Measurements from ENCODE around the gene MDP1. TPM values are rescaled to one million over a fixed set of nuclear protein-coding genes. Genes with fewer than 3 reads are reported as not detected.
"Not testable (repeated sequence)": the region's sequence is repeated elsewhere in the genome, so short reads cannot be mapped to it uniquely, and the experiment has no call there.

The MDP1 gene
- total and polyA plus RNA-seq, 2 donors from 2014 or later = 22.8 to 55.4 TPM

- Histone ChIP-seq H3K9me3 (ENCODE audit: control insufficient read depth in 2 of 3, insufficient read depth in 1 of 3, low read length in 3 of 3) (no peaks in the 10 kb centered on the region), H3K9ac (ENCODE audit: low read length in 3 of 3) (no peak overlapping the region), H3K4me3 (ENCODE audit: low read length in 3 of 3) (no peak overlapping the region), H3K27me3 (ENCODE audit: control insufficient read depth, insufficient read depth, low read length) (no peaks in the 10 kb centered on the region), H3K27ac (ENCODE audit: low read depth in 2 of 2, low read length in 2 of 2) (no peak overlapping the region), H3K4me1 (ENCODE audit: control insufficient read depth in 2 of 3, insufficient read depth in 2 of 3, low read depth in 1 of 3, low read length in 3 of 3) (peaks cover 0 to 6% (median under 1%) of the 10 kb centered on the region in 3 donors), H3K36me3 (ENCODE audit: control insufficient read depth in 2 of 3, insufficient read depth in 3 of 3, low read length in 3 of 3) (peaks cover 0 to 2% (median 0%) of the 10 kb centered on the region in 3 donors)
- DNase-seq (no peak), FAIRE-seq (no peak)
- TF ChIP-seq CTCF (IDR thresholded peaks at IDR 0.05; ENCODE audit: borderline replicate concordance, extremely low read depth, insufficient read depth) = no peak
- intact Hi-C loops (cut with DNase I) = no loop called here
Measured at GRCh38 chr14:24219080-24219479, 3.2 kb upstream of the MDP1 start.

DNA sequence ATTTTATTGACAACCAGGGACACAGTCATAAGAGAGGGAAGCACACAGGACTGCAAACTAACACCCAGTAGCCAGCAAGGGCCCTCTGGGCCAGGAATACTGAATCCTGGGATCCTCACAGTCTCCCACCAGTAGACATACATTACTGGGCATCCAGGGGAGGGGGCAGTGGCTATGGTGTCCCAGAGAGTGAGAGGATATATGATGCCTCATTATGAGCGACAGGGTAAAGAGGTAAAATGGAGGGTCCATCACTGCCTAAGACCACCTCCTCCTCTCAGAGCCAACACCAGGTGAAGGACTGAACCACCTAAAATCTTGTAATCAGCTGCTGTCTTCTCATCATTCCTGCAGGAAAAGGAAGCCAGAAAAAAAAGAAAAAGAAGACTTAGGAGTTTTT lies 1.0 kb upstream of the MDP1 start:
- H3K27me3 ChIP-seq (ENCODE audit: control insufficient read depth, insufficient read depth, low read length); DNase-seq; H3K36me3 ChIP-seq (ENCODE audit: control insufficient read depth in 2 of 3, insufficient read depth in 3 of 3, low read length in 3 of 3); H3K9ac ChIP-seq (ENCODE audit: low read length in 3 of 3); H3K27ac ChIP-seq (ENCODE audit: low read depth in 2 of 2, low read length in 2 of 2); intact Hi-C loops (cut with DNase I); H3K9me3 ChIP-seq (ENCODE audit: control insufficient read depth in 2 of 3, insufficient read depth in 1 of 3, low read length in 3 of 3); H3K4me3 ChIP-seq (ENCODE audit: low read length in 3 of 3); FAIRE-seq: not testable (repeated sequence)
- peaks cover 3 to 11% (median 3%) of the 10 kb centered on the region in 3 donors for H3K4me1 ChIP-seq (ENCODE audit: control insufficient read depth in 2 of 3, insufficient read depth in 2 of 3, low read depth in 1 of 3, low read length in 3 of 3)

GRCh38 chr14:24216345-24216699 lies 456 bp upstream of the MDP1 start:
- H3K27ac ChIP-seq (ENCODE audit: low read depth in 2 of 2, low read length in 2 of 2) = no peak overlapping the region
- peaks cover 0 to 4% (median 2%) of the 10 kb centered on the region in 3 donors for H3K36me3 ChIP-seq (ENCODE audit: control insufficient read depth in 2 of 3, insufficient read depth in 3 of 3, low read length in 3 of 3)
- no peaks in the 10 kb centered on the region for H3K9me3 ChIP-seq (ENCODE audit: control insufficient read depth in 2 of 3, insufficient read depth in 1 of 3, low read length in 3 of 3)
- no peaks in the 10 kb centered on the region for H3K27me3 ChIP-seq (ENCODE audit: control insufficient read depth, insufficient read depth, low read length)
- H3K4me1 ChIP-seq (ENCODE audit: control insufficient read depth in 2 of 3, insufficient read depth in 2 of 3, low read depth in 1 of 3, low read length in 3 of 3) = peaks cover 3 to 11% (median 3%) of the 10 kb centered on the region in 3 donors
- H3K9ac ChIP-seq (ENCODE audit: low read length in 3 of 3) = no peak overlapping the region
- DNase-seq (no peak), FAIRE-seq (no peak)
- intact Hi-C loops (cut with DNase I) = no loop called here
- peak overlapping the region in 2 of 3 donors; percentile 98 to 99 for H3K4me3 ChIP-seq (ENCODE audit: low read length in 3 of 3)
- TF ChIP-seq CTCF (IDR thresholded peaks at IDR 0.05; ENCODE audit: borderline replicate concordance, extremely low read depth, insufficient read depth) = no peak

- peak overlapping the region; percentile 91 to 92 for H3K27ac ChIP-seq (ENCODE audit: low read depth in 2 of 2, low read length in 2 of 2)
- H3K9me3 ChIP-seq (ENCODE audit: control insufficient read depth in 2 of 3, insufficient read depth in 1 of 3, low read length in 3 of 3) = no peaks in the 10 kb centered on the region
- no peak for TF ChIP-seq CTCF (IDR thresholded peaks at IDR 0.05; ENCODE audit: borderline replicate concordance, extremely low read depth, insufficient read depth)
- intact Hi-C loops (cut with DNase I) = no loop called here
- peak overlapping the region in 1 of 3 donors; percentile 93 for H3K9ac ChIP-seq (ENCODE audit: low read length in 3 of 3)
- peaks cover 2 to 20% (median 12%) of the 10 kb centered on the region in 3 donors for H3K36me3 ChIP-seq (ENCODE audit: control insufficient read depth in 2 of 3, insufficient read depth in 3 of 3, low read length in 3 of 3)
- peaks cover 3 to 11% (median 3%) of the 10 kb centered on the region in 3 donors for H3K4me1 ChIP-seq (ENCODE audit: control insufficient read depth in 2 of 3, insufficient read depth in 2 of 3, low read depth in 1 of 3, low read length in 3 of 3)
- peak overlapping the region; percentile 67 to 83 (median 83) for H3K4me3 ChIP-seq (ENCODE audit: low read length in 3 of 3)
- FAIRE-seq = no peak
- no peak for DNase-seq
- H3K27me3 ChIP-seq (ENCODE audit: control insufficient read depth, insufficient read depth, low read length) = no peaks in the 10 kb centered on the region
Measured at GRCh38 chr14:24213866-24214662, 1.8 kb downstream of the MDP1 start.
